ENCODE data around the gene ARHGAP33.

- TF ChIP-seq CTCF (conservative IDR thresholded peaks at IDR 0.05 in 1 of 2, IDR thresholded peaks at IDR 0.05 in 1 of 2; ENCODE audit: low read depth in 1 of 2, low read length in 2 of 2) (no peak), EZH2 (IDR thresholded peaks at IDR 0.05; ENCODE audit: low read length, missing control alignments) (no peak)
Observed at GRCh38 chr19:35757749-35758608, 17.4 kb upstream of the ARHGAP33 start, which contains the start of gene PROSER3.
